Measurements from ENCODE around the gene STK38L. TPM values are rescaled to one million over a fixed set of nuclear protein-coding genes. Genes with fewer than 3 reads are reported as not detected.

STK38L gene
- total and polyA plus RNA-seq, 9 of the 15 experiments (the other 6 are each of a cell fraction or from before 2014, with no cell fraction given): 2.6 to 10.7 (median 6.9) TPM

DNA sequence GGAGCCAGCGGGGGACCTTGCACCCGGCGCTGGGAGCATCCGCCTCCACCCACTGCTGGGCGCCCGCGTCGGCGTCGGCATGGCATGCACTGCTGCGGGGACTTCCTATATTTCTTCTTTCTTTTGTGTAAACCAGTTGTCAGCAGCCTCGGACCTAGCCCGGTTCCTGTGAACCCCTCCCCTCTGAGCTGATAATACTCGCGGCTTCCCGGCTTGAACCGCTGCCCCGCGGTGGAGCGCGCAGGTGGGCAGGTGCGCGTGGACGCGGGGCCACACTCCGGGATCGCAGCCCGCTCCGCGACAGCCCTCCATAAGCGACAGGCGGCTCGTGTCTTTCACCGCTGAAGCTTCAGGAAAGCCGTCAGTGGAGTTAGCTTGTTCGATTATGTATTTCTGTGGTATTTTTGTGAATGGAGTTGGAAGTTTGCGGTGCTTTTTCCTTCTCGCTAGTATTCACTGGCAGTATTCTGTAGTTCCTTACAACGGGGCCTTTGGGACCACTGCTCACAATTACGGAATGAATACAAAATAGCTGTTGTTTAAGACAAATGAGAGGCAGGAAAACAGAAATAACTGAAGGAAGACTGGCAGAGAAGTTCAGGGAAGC lies 89.4 kb downstream of the STK38L start:
- Histone ChIP-seq H3K9me1 (ENCODE audit: control insufficient read depth, insufficient read depth, low read length) (no peaks in the 10 kb centered on the region), H3K9ac (ENCODE audit: insufficient read depth in 1 of 2, low read depth in 2 of 2, low read length in 2 of 2) (peak overlapping the region in 1 of 2 experiments; percentile 61; a peak in 2 of 4 replicates), H3K79me2 (ENCODE audit: control insufficient read depth, insufficient read depth, low read length) (no peaks in the 10 kb centered on the region), H3K4me3 (peak overlapping the region; percentile 28), H3K4me2 (ENCODE audit: insufficient read depth, low read length) (peak overlapping the region; percentile 40), H3K36me3 (ENCODE audit: control insufficient read depth, insufficient read depth, low read length) (no peaks in the 10 kb centered on the region), H3K9me3 (replicated peaks; ENCODE audit: control insufficient read depth, insufficient read depth, low read depth, low read length) (no peaks in the 10 kb centered on the region), H2AFZ (ENCODE audit: low read depth, low read length) (no peak overlapping the region), H4K20me1 (replicated peaks; ENCODE audit: control insufficient read depth, insufficient read depth, low read length) (no peaks in the 10 kb centered on the region), H3K4me1 (replicated peaks in 1 of 2; ENCODE audit: control insufficient read depth in 2 of 2, insufficient read depth in 2 of 2, low read length in 2 of 2) (peaks cover 11 to 13% of the 10 kb centered on the region in 2 experiments; a peak in 3 of 5 replicates), H3K27me3 (ENCODE audit: control insufficient read depth in 2 of 2, insufficient read depth in 2 of 2, low read length in 2 of 2) (peaks cover 25 to 27% of the 10 kb centered on the region in 2 experiments), H3K27ac (ENCODE audit: extremely low read depth, low read depth, low read length) (no peak overlapping the region)
- WGBS (ENCODE audit: insufficient coverage, low coverage, missing lambda C conversion rate): 11% methylated on average over 39 of the region's 40 CpGs
- ATAC-seq: peak; percentile 20; the same call in 2 of the 3 replicates
- CTCF ChIA-PET (ENCODE audit: low intra/inter-chr PET ratio): no interaction called here
- intact Hi-C loops (cut with micrococcal nuclease) (no loop called here), in situ Hi-C loops (cut with MboI) (no loop called here)
- no peak for FAIRE-seq
- no peak for TF ChIP-seq ZNF133 (CRISPR knock-in tag; IDR thresholded peaks at IDR 0.05)
- TF ChIP-seq CSDE1 (IDR thresholded peaks at IDR 0.05): no peak
- no peak for TF ChIP-seq ZNF12 (CRISPR knock-in tag; IDR thresholded peaks at IDR 0.05)
- TF ChIP-seq NR1H2 (CRISPR knock-in tag; IDR thresholded peaks at IDR 0.05): 0 out of 2 replicates have a peak, but pooled peaks have one; percentile 19
- peak; percentile 24; the same call in 1 of the 2 replicates for TF ChIP-seq RNF2 (IDR thresholded peaks at IDR 0.05)
- POLR2A ChIA-PET: interaction anchor here (1.1 kb wide), 1 partner anchor 9 kb away, joined by 3 read pairs; no protein-coding TSS in a partner anchor
- DNase-seq (ENCODE audit: extremely low read depth in 1 of 4, low spot score in 3 of 4): peak in 2 of 4 experiments; percentile 6 to 8
- BruUV-seq (replicated peaks): no TSS peak

Measured in K562 (cell line).